Measurements from ENCODE around the gene FANCD2.
"Not testable (repeated sequence)": the region's sequence is repeated elsewhere in the genome, so short reads cannot be mapped to it uniquely, and the experiment has no call there.

The FANCD2 gene

DNA sequence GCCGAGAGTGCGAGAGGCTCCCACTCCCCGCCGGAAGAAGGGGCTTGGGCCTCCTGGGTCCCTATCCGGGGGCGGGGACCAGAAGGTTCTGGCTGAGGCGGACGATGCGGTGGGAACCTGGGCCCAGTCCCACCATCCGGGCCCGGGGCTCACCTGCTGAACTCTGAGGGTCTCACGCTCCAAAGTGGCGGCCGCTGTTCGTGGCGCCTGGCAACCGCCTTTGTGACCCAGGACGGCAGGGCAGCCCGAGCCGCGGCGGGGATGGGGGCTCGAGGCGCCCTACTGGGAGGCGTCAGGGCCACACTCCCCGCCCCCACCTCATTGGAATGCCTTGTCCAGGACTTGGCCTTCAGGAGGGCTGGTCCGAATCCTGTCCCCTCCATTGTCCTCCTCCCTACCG, 81.9 kb downstream of the FANCD2 start, which contains the start of gene FANCD2OS:
Gene FANCD2OS (minus strand): TSS at position 165 of the 400 bp plus-strand sequence. CDS start 3,481 bp downstream, outside the sequence.
- no peak for DNase-seq

GRCh38 chr3:10115326-10116137, 89.3 kb downstream of the FANCD2 start, which contains the start of gene BRK1:
Gene BRK1, plus strand, starts transcription at chr3:10115675. Its CDS starts 27 bp downstream, at chr3:10115702.
- peak; percentile 95 to 96 for DNase-seq

GRCh38 chr3:10116138-10116460, 89.9 kb downstream of the FANCD2 start:
- DNase-seq: no peak

- DNase-seq: no peak
These were observed 90.7 kb downstream of the FANCD2 start for GRCh38 chr3:10116928-10117327.

DNA sequence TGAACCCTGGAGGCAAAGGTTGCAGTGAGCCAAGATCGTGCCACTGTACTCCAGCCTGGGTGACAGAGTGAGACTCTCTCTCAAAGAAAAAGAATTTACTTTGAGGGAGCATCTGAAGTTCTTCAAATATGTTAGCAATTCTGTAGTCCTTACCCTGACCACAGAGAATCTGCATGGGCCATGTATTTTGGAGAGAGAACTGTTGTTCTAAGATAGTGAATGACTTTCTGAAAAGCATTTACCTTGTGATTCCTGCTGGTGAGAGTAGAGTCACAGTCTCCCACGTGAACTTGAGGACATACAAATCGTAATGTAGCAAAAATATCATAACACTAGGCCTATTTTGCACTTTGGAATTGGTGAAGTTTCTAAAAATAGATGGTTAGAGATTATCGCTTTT, 93.1 kb downstream of the FANCD2 start:
- DNase-seq: no peak

GRCh38 chr3:10121064-10121463, 94.8 kb downstream of the FANCD2 start:
- DNase-seq: no peak

GRCh38 chr3:10122724-10123123, 96.5 kb downstream of the FANCD2 start:
- no peak for DNase-seq

DNA sequence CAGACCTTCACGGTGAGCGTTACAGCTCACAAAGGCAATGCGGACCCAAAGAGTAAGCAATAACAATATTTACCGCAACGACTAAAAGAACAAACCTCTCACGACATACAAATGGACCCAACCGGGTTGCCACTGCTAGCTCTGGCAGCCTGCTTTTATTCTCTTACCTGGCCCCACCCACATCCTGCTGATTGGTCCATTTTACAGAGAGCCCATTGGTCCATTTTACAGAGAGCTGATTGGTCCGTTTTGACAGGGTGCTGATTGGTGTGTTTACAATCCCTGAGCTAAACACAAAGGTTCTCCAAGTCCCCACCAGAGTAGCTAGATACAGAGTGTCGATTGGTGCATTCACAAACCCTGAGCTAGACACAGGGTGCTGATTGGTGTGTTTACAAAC, 109.6 kb downstream of the FANCD2 start:
- not testable (repeated sequence) for DNase-seq

GRCh38 chr3:10136426-10137005, 110.3 kb downstream of the FANCD2 start:
- DNase-seq: no peak

GRCh38 chr3:10137178-10137577, 110.9 kb downstream of the FANCD2 start:
- no peak for DNase-seq

GRCh38 chr3:10140996-10141546, 114.8 kb downstream of the FANCD2 start:
- DNase-seq: no peak

DNA sequence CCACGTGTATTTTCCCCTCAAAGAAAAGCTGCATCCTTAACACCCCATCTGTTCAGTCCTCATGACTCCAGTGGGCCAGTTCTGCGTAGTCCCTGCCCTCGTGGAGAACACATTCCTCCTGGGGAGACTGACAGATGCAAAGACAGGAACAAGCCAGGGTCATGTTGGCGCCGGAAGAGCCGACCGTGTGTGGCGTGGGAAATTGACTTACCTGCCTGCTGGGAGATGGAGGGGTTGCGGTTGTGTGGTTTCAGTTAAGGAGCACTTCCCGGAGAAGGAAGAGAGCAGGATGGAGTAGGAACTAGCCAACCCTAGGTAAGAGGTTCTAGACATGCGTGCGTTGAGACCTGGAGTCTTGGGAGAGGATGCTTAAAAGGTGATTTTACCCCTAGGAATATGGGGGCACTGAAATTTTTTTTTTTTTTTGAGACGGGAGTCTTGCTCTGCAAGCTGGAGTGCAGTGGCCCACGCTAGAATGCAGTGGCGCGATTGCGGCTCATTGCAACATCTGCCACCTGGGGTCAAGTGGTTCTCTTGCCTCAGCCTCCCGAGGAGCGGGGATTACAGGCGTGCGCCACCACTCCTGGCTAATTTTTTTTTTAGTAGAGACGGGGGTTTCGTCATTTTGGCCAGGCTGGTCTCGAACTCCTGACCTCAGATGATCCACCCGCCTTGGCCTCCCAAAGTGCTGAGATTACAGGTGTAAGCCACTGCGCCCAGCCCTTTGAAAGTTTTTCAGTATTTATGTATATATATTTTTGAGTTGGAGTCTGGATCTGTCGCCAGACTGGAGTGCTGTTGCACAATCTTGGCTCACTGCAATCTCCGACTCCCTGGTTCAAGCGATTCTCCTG, 116.7 kb downstream of the FANCD2 start:
- DNase-seq: peak in 1 of 2 donors; percentile 33

GRCh38 chr3:10145685-10146084, 119.4 kb downstream of the FANCD2 start:
- DNase-seq: no peak

DNA sequence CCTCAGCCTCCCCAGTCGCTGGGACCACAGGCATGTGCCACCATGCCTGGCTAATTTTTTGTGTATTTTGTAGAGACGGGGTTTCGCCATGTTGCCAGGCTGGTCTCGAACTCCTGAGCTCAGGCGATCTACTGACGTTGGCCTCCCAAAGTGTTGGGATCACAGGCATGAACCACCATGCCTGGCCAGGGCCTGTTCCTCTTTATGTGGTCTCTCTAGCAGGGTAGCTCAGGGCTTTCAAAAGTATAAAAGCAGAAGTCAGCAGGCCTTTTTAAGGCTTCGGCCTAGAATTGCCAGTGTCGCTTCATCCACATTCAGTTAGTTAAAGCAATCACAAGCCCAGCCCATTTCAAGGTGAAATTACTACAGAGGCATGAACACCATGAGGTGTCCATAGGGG, 123.0 kb downstream of the FANCD2 start:
- no peak for DNase-seq

DNA sequence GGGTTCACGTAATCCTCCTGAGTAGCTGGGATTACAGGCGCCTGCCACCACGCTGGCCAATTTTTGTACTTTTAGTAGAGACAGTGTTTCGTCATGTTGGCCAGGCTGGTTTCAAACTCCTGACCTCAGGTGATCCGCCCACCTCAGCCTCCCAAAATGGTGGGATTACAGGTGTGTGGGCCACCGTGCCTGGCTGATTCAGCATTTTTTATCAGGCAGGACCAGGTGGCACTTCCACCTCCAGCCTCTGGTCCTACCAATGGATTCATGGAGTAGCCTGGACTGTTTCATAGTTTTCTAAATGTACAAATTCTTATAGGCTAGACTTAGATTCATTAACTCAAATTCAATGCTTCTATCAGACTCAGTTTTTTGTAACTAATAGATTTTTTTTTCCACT, 124.8 kb downstream of the FANCD2 start:
- DNase-seq: no peak

All from CD4-positive, alpha-beta T cell treated with Interferon alpha-2 for 1 hour (primary cell).